HL-60 (cell line): Measurements from ENCODE around the gene DNLZ.

ENCODE experiments used
- DNase-seq, 2 experiments: peaks; one replicate each; pipeline ENCODE4 v3.0.0-alpha.2; 2010 to 2020; ENCODE audit warnings: low read depth in 1 of 2, low spot score in 1 of 2
- H3K27ac ChIP-seq: fragments of 250-450 bp; sonication (Bioruptor Pico); replicated peaks from 2 replicates; pipeline ENCODE4 v1.5.1; 2020; ENCODE audit warnings: mild to moderate bottlenecking, moderate library complexity
- H3K27me3 ChIP-seq: fragments of 250-450 bp; sonication (Bioruptor Pico); 2 replicates; pipeline ENCODE4 v1.5.1; 2021; ENCODE audit warnings: mild to moderate bottlenecking, moderate library complexity; ENCODE audit not compliant: insufficient read depth, poor library complexity, severe bottlenecking
- H3K4me3 ChIP-seq: replicated peaks from 2 replicates; pipeline ENCODE4 v1.5.1; 2011; ENCODE audit warnings: mild to moderate bottlenecking, control low read depth, low read length; ENCODE audit not compliant: insufficient read depth
- CTCF ChIP-seq: IDR thresholded peaks from one replicate; pipeline ENCODE4 v1.5.1; 2011; ENCODE audit warnings: low read length, control low read depth, inconsistent platforms; ENCODE audit not compliant: insufficient read depth
- GABPA ChIP-seq: IDR thresholded peaks from 2 replicates; pipeline ENCODE4 v1.6.1; 2012; ENCODE audit warnings: low read depth
- POLR2AphosphoS5 ChIP-seq: IDR thresholded peaks from 2 replicates; pipeline ENCODE4 v1.6.1; 2012; ENCODE audit warnings: low read depth
- REST ChIP-seq: IDR thresholded peaks from 2 replicates; pipeline ENCODE4 v1.6.1; 2012; ENCODE audit warnings: low read depth; ENCODE audit not compliant: insufficient replicate concordance
- SPI1 ChIP-seq: IDR thresholded peaks from 2 replicates; pipeline ENCODE4 v1.6.1; 2012; ENCODE audit warnings: low read depth, mild to moderate bottlenecking, borderline replicate concordance

DNLZ gene

DNA sequence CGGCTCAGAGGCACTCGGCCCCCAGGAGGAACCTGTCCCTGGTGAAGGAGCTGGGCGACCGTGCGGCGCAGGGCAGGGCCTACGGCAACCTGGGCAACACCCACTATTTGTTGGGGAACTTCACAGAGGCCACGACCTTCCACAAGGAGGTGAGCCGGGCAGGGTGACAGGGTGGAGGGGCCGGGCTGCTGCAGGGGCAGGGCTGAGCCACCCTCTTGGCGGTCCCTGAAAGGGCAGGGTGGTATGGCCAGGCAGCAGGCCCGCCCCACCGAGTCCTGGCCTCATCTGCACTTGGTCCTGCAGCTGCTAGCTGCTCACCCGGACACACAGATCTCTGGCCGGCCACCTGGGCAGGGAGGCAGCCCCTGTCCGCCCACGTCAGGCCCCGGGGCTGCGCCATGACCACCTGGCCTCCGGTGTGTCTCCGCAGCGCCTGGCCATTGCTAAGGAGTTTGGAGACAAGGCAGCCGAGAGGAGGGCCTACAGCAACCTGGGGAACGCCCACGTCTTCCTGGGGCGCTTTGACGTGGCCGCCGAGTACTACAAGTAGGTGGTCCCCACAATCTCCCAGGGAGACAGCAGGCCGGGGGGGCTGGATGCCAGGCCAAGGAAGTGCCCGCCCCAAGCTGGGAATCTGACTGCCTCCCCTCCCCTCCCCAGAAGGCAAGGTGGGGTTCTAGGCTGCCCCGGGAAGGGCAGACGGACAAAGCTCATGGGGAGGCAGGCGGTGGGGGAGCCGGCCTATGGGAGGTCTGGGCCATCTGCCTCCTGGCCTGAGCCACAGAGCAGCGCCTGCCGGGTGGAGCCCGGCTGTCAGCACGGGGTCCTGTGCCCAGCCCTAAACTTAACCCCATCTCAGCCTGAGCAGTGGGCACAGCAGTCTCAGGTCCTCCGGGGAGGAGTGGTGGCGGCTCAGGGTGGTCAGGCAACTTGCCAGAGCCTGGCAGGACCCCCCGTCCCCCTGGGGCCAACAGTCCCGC lies 25.8 kb downstream of the DNLZ start:
- DNase-seq: no peak
- TF ChIP-seq CTCF: no peak
- TF ChIP-seq GABPA: no peak
- TF ChIP-seq REST: no peak
- no peak for TF ChIP-seq POLR2AphosphoS5
- Histone ChIP-seq H3K4me3 (no peak overlapping the region), H3K27me3 (no peaks in the 10 kb centered on the region), H3K27ac (no peak overlapping the region)

DNA sequence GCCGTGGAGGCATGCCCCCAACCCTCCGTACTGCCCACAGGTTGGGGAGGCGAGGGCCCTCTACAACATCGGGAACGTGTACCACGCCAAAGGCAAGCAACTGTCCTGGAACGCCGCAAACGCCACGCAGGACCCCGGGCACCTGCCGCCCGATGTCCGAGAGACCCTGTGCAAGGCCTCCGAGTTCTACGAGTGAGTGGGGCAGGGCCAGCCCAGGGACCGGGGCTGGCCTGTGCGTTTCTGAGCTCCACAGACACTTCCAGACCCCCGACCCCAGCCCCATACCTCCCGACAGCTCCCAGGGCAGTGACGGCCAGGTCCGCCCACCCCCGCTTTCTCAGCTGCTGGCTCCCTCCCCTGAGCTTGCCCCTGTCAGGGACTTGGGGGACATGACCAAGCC lies 26.7 kb downstream of the DNLZ start:
- Histone ChIP-seq H3K27ac (no peak overlapping the region), H3K27me3 (no peaks in the 10 kb centered on the region), H3K4me3 (no peak overlapping the region)
- no peak for DNase-seq
- TF ChIP-seq GABPA (no peak), REST (no peak), SPI1 (no peak), POLR2AphosphoS5 (no peak), CTCF (no peak)

DNA sequence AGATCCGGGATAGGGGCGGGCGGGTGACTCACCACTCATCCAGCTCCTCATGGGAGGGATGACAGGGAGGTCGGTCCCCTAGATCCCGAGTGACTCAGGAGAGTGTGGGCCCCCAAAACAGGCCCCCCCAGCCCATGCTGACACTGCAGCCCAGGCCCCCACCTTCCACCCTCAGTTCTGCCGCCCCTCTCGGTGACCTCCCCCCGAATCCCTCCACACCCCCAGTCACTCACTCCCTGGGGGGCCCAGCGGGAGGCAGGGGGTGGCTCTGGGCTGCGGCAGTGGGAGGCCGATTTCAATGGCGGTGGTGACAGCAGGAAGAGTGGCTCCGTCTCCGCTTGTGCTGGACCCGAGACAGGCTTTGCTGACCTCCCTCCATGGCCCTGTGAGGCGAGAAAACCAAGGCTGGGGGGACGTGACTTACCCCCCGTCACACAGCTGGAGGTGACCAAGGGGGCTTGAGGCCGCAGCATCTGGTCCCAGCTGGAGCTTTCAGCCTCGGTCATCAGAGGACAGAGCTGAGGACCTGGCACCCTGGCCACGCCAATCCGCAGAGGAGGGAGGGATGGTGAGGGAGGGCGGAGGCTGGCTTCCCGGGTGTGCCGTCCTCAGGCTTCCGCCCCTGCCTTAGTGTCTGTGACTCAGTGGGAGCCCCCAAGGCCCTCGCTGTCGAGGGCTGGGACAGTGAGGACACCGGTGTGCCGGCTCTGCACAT lies 27.2 kb downstream of the DNLZ start:
- Histone ChIP-seq H3K4me3 (no peak overlapping the region), H3K27me3 (no peaks in the 10 kb centered on the region), H3K27ac (no peak overlapping the region)
- TF ChIP-seq GABPA: no peak
- no peak for TF ChIP-seq SPI1
- no peak for TF ChIP-seq POLR2AphosphoS5
- TF ChIP-seq CTCF: no peak
- no peak for TF ChIP-seq REST
- no peak for DNase-seq
